ENCODE data around the gene ZIC3.

The ZIC3 gene

GRCh38 chrX:137566746-137567679 is 1.1 kb downstream of the ZIC3 start:
- peaks cover 83% of the 10 kb centered on the region for H3K27me3 Mint-ChIP-seq
- no peak overlapping the region for H3K27ac Mint-ChIP-seq
- no peaks in the 10 kb centered on the region for H3K9me3 Mint-ChIP-seq
- no peaks in the 10 kb centered on the region for H3K36me3 Mint-ChIP-seq (ENCODE audit: low read depth)
- intact Hi-C loops (cut with micrococcal nuclease): loop anchor here (10.0 kb wide), 1 partner anchor 142 kb away; no protein-coding TSS in a partner anchor
- H3K4me1 Mint-ChIP-seq (ENCODE audit: low read depth): peaks cover 22% of the 10 kb centered on the region
- H3K4me3 Mint-ChIP-seq: peak overlapping the region; percentile 54

GRCh38 chrX:137567682-137568232 is 1.8 kb downstream of the ZIC3 start:
- no peaks in the 10 kb centered on the region for H3K9me3 Mint-ChIP-seq
- H3K36me3 Mint-ChIP-seq (ENCODE audit: low read depth): no peaks in the 10 kb centered on the region
- peak overlapping the region; percentile 54 for H3K4me3 Mint-ChIP-seq
- no peak overlapping the region for H3K27ac Mint-ChIP-seq
- intact Hi-C loops (cut with micrococcal nuclease): loop anchor here (10.0 kb wide), 1 partner anchor 143 kb away; no protein-coding TSS in a partner anchor
- peaks cover 22% of the 10 kb centered on the region for H3K4me1 Mint-ChIP-seq (ENCODE audit: low read depth)
- H3K27me3 Mint-ChIP-seq: peaks cover 81% of the 10 kb centered on the region

- H3K27ac Mint-ChIP-seq: no peak overlapping the region
- H3K4me3 Mint-ChIP-seq: no peak overlapping the region
- no peaks in the 10 kb centered on the region for H3K36me3 Mint-ChIP-seq (ENCODE audit: low read depth)
- H3K27me3 Mint-ChIP-seq: peaks cover 81% of the 10 kb centered on the region
- H3K4me1 Mint-ChIP-seq (ENCODE audit: low read depth): peaks cover 22% of the 10 kb centered on the region
- intact Hi-C loops (cut with micrococcal nuclease): loop anchor here (10.0 kb wide), 1 partner anchor 144 kb away; no protein-coding TSS in a partner anchor
- H3K9me3 Mint-ChIP-seq: no peaks in the 10 kb centered on the region
These were observed 3.0 kb downstream of the ZIC3 start for GRCh38 chrX:137568741-137569469.

GRCh38 chrX:137569470-137569891 is 3.6 kb downstream of the ZIC3 start:
- Mint-ChIP-seq H3K27me3 (peaks cover 79% of the 10 kb centered on the region), H3K36me3 (ENCODE audit: low read depth) (no peaks in the 10 kb centered on the region), H3K9me3 (no peaks in the 10 kb centered on the region), H3K4me1 (ENCODE audit: low read depth) (peaks cover 22% of the 10 kb centered on the region), H3K27ac (no peak overlapping the region), H3K4me3 (no peak overlapping the region)
- intact Hi-C loops (cut with micrococcal nuclease): loop anchor here (10.0 kb wide), 1 partner anchor 145 kb away; no protein-coding TSS in a partner anchor

GRCh38 chrX:137573324-137574101 is 7.6 kb downstream of the ZIC3 start:
- Mint-ChIP-seq H3K36me3 (ENCODE audit: low read depth) (no peaks in the 10 kb centered on the region), H3K27ac (no peak overlapping the region), H3K27me3 (peaks cover 68% of the 10 kb centered on the region), H3K4me1 (ENCODE audit: low read depth) (no peaks in the 10 kb centered on the region), H3K4me3 (no peak overlapping the region), H3K9me3 (no peaks in the 10 kb centered on the region)
- intact Hi-C loops (cut with micrococcal nuclease): no loop called here

DNA sequence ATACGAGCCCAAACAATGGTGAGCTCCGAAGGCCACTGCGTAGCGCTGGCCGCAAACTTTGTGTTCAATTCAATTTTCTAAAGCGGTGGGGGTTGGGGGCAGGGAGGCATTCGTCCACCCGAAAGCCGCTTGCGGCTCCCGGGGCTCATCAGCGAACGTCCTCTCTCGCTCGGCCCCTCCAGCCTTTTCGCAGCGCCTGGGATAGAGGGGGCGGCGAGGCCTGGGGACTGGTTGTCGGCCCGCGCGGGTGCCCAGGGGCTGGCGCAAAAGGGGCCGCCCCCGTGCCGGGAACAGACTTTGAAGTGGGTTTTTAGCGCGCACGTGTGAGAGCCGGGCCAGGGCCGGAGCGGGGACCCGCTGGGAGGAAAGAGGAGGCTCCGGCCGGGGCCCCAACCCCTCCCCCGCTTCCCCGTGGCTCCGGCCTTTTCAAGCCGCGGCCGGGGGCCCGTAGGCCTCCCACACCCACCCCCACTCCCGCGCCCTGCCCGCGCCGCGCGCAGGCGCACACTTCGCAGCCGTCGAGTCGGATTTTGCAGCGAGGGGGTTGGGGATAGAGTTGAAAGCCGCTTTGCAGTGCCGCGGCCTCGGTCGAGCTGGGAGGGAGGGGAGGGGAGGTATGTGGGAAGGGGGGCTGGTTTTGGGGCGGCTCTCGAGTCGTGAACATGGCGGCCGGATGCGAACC is 8.3 kb downstream of the ZIC3 start:
- Mint-ChIP-seq H3K36me3 (ENCODE audit: low read depth) (no peaks in the 10 kb centered on the region), H3K4me3 (no peak overlapping the region), H3K4me1 (ENCODE audit: low read depth) (no peaks in the 10 kb centered on the region), H3K27ac (no peak overlapping the region), H3K9me3 (no peaks in the 10 kb centered on the region), H3K27me3 (peaks cover 62% of the 10 kb centered on the region)
- intact Hi-C loops (cut with micrococcal nuclease): no loop called here

DNA sequence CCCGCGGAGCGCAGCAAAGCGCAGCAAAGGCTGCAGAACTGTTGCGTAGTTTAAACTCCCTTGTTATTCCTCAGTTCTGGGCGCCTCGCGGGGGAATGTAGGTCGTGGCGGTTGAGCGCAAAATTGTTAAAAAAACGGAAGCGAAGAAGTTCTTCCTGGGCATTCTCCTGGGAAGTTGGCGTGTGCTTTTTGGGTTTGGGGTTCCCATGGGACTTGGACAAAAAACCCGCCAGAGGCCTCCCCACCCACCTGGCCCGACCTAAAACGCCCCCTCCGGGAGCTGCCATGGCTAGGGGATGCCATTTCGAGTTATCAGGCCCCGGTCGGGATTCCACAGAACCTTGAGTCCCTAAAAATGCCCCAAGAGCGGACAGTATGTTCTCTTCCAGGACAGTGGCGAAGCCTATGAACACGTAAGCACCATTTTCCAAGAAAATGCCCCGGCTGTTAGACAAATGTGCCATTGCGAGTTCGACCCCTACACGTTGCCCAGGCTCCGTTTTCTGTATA is 8.9 kb downstream of the ZIC3 start:
- no peaks in the 10 kb centered on the region for H3K36me3 Mint-ChIP-seq (ENCODE audit: low read depth)
- H3K27me3 Mint-ChIP-seq: peaks cover 57% of the 10 kb centered on the region
- no peaks in the 10 kb centered on the region for H3K9me3 Mint-ChIP-seq
- intact Hi-C loops (cut with micrococcal nuclease): no loop called here
- H3K27ac Mint-ChIP-seq: no peak overlapping the region
- no peak overlapping the region for H3K4me3 Mint-ChIP-seq
- no peaks in the 10 kb centered on the region for H3K4me1 Mint-ChIP-seq (ENCODE audit: low read depth)

- H3K27me3 Mint-ChIP-seq: peaks cover 49% of the 10 kb centered on the region
- no peaks in the 10 kb centered on the region for H3K9me3 Mint-ChIP-seq
These were observed 9.8 kb downstream of the ZIC3 start for GRCh38 chrX:137575596-137576255.

GRCh38 chrX:137587151-137587550 is 21.2 kb downstream of the ZIC3 start:
- Mint-ChIP-seq H3K9me3 (no peaks in the 10 kb centered on the region), H3K4me3 (no peak overlapping the region), H3K4me1 (ENCODE audit: low read depth) (no peaks in the 10 kb centered on the region), H3K27me3 (no peaks in the 10 kb centered on the region), H3K27ac (no peak overlapping the region), H3K36me3 (ENCODE audit: low read depth) (no peaks in the 10 kb centered on the region)
- intact Hi-C loops (cut with micrococcal nuclease): no loop called here

More at GRCh38 chrX:137575596-137576255, 9.8 kb downstream of the ZIC3 start:
- Mint-ChIP-seq H3K4me3 (no peak overlapping the region), H3K27ac (no peak overlapping the region), H3K36me3 (ENCODE audit: low read depth) (no peaks in the 10 kb centered on the region), H3K4me1 (ENCODE audit: low read depth) (no peaks in the 10 kb centered on the region)
- intact Hi-C loops (cut with micrococcal nuclease): no loop called here

GRCh38 chrX:137600769-137601168 is 34.8 kb downstream of the ZIC3 start:
- Mint-ChIP-seq H3K27ac (no peak overlapping the region), H3K4me3 (no peak overlapping the region), H3K27me3 (no peaks in the 10 kb centered on the region), H3K9me3 (no peaks in the 10 kb centered on the region), H3K36me3 (ENCODE audit: low read depth) (no peaks in the 10 kb centered on the region), H3K4me1 (ENCODE audit: low read depth) (no peaks in the 10 kb centered on the region)
- intact Hi-C loops (cut with micrococcal nuclease): no loop called here
